ENCODE results near the gene NPLOC4.
A peak's percentile ranks its signal among the peaks of the same experiment; 100 is the strongest.

The NPLOC4 gene

DNA sequence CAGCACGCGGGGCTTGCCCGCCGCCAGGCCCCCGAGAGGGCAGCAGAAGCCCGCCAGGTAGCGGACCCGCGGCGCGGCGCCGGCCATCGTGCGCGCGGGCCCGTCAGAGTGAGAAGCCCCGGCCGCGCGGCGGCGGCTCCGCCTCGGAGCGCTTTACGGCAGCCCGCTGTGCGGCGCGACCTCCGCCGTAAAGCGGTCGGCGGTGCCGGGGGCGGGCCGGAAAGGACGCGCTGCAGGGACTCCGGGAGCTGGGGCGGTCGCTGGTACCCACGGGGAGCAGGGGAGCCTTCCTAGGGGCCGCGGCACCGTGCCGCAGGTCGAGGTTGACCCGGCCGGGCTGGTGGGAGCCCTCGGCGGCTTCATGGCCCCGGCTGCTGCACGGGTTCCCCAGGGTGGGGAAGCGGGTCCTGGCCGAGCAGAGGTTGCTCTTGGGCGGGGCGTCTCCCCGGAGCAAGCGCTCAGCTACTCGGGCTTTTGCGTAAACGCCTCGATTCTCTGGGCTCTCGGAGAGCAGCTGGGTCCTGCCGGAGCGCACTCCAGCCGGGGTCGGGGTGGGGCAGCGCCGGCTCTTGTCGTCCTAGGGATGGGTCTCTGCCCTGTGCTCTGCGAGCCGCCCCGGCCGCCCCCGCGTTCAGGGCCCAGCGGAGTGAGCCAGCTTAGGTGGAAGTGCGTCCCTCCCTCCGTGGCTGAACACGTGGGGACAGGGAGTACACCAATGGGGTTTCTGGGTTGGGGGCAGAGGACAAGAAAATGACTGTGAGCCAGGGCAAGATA is 84.5 kb downstream of the NPLOC4 start, which contains the start of gene FAAP100:
Gene FAAP100 (minus strand): TSS at position 110 of the 774 bp plus-strand sequence. CDS start 23 bp downstream, at position 87.
- Histone ChIP-seq H3K27me3 (ENCODE audit: control insufficient read depth in 1 of 2, insufficient read depth in 2 of 2, low read length in 2 of 2) (no peaks in the 10 kb centered on the region), H3K27ac (ENCODE audit: low read length) (peak within 1 kb of the TSS; percentile 46), H3K4me1 (ENCODE audit: control insufficient read depth, insufficient read depth, low read length) (peaks cover 23% of the 10 kb centered on the region), H3K9ac (ENCODE audit: low read length in 2 of 2) (peak within 1 kb of the TSS; percentile 58 to 78), H3K4me3 (ENCODE audit: low read length in 2 of 2) (peak within 1 kb of the TSS; percentile 84 to 87), H3K36me3 (ENCODE audit: control insufficient read depth in 2 of 2, insufficient read depth in 2 of 2, low read length in 2 of 2) (peaks cover 17 to 19% of the 10 kb centered on the region in 2 donors), H3K9me3 (ENCODE audit: control insufficient read depth in 2 of 2, low read length in 2 of 2) (no peaks in the 10 kb centered on the region)

DNA sequence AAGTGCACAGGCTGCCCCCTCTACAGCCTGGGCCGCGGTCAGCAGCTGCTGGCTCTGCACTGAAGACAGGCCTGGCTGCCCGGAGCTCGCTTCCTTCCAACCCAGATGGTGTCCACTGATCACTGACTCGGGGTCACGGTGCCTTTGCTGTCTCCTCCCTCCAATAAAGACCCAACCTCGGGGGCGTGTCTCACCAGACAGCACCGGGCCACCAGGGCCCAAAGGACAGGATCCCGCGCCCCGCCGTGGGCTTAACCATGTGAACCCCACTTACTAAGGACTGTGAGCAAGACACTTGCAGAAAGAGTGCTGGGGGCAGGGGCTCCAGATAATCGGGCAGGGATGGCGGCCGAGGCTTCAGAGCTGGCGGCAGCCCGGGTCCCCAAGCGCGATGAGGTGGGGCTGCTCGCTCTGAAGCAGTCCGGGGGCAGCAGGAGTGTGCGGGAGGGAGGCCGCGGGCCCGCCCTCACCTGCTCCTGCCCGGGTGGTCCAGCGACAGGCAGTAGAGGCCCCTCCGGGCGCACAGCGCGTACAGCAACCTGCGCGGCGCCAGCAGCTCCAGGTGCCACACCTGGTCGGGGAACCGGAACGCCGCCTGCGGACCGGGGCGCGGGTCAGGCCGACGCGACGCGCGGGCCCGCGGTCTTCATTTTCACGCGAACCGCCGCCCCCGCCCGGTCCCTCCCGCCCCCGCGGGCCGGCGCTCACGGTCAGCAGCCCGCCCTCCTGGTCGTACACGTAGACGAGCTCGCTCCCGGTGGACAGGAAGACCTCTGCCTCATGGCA is 85.3 kb downstream of the NPLOC4 start:
- Histone ChIP-seq H3K4me1 (ENCODE audit: control insufficient read depth, insufficient read depth, low read length) (peaks cover 23% of the 10 kb centered on the region), H3K9ac (ENCODE audit: low read length in 2 of 2) (peak overlapping the region; percentile 58 to 78), H3K9me3 (ENCODE audit: control insufficient read depth in 2 of 2, low read length in 2 of 2) (no peaks in the 10 kb centered on the region), H3K27ac (ENCODE audit: low read length) (peak overlapping the region; percentile 46), H3K36me3 (ENCODE audit: control insufficient read depth in 2 of 2, insufficient read depth in 2 of 2, low read length in 2 of 2) (peaks cover 13 to 20% of the 10 kb centered on the region in 2 donors), H3K27me3 (ENCODE audit: control insufficient read depth in 1 of 2, insufficient read depth in 2 of 2, low read length in 2 of 2) (no peaks in the 10 kb centered on the region), H3K4me3 (ENCODE audit: low read length in 2 of 2) (peak overlapping the region; percentile 84 to 87)

DNA sequence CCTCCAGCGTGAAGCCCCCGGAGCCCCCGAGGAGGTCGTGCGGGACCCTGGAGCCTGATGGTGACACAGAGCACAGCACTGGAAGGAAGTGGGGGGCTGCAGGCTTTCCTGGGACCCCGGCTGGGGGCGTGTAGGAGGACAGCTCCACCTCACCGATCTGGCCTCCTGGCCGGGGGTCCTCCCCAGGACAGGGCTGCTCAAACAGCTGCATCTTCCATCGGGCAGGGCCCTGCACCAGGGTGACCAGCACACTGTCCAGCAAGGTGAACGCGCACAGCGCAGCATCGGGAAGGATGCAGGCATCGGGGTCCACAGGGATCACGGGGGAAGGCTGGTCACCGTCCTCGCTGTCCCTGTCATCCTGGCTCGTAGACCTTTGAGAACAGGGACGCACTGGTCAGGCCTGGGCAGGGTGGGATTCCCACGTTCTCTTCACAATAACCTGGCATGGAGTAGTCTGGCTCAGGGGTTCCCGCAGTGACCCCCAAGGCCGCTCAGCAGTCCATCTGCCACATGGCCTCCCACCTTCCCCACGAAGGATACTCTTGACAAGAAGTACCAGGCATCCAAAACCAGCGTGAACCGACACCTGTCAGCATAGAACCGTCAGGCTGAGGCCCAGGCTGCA is 86.0 kb downstream of the NPLOC4 start:
- Histone ChIP-seq H3K27ac (ENCODE audit: low read length) (no peak overlapping the region), H3K36me3 (ENCODE audit: control insufficient read depth in 2 of 2, insufficient read depth in 2 of 2, low read length in 2 of 2) (peaks cover 12 to 22% of the 10 kb centered on the region in 2 donors), H3K4me1 (ENCODE audit: control insufficient read depth, insufficient read depth, low read length) (peaks cover 23% of the 10 kb centered on the region), H3K4me3 (ENCODE audit: low read length in 2 of 2) (peak overlapping the region; percentile 84 to 87), H3K9ac (ENCODE audit: low read length in 2 of 2) (peak overlapping the region; percentile 58 to 78), H3K9me3 (ENCODE audit: control insufficient read depth in 2 of 2, low read length in 2 of 2) (no peaks in the 10 kb centered on the region), H3K27me3 (ENCODE audit: control insufficient read depth in 1 of 2, insufficient read depth in 2 of 2, low read length in 2 of 2) (no peaks in the 10 kb centered on the region)

DNA sequence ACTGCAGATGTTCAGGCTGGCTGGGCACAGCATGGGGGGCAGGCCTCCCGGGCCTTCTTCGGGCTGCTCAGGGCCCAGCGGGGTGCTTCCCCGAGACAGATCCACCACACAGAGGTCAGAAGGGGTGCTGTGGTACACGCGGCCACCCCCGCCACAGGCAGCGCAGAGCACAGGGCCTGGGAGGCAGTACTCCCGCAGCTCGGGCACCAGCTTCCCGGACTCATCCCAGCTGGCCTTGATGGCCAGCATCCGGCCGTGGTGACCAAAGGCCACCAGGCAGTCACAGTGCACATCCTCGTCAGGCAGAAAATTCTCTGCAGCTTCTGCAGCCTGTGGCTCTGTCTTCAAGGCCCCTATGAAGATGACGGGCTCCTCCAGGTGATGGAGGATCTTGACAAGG is 86.6 kb downstream of the NPLOC4 start:
- H3K4me1 ChIP-seq (ENCODE audit: control insufficient read depth, insufficient read depth, low read length) = peaks cover 23% of the 10 kb centered on the region
- no peak overlapping the region for H3K4me3 ChIP-seq (ENCODE audit: low read length in 2 of 2)
- H3K9me3 ChIP-seq (ENCODE audit: control insufficient read depth in 2 of 2, low read length in 2 of 2) = no peaks in the 10 kb centered on the region
- no peaks in the 10 kb centered on the region for H3K27me3 ChIP-seq (ENCODE audit: control insufficient read depth in 1 of 2, insufficient read depth in 2 of 2, low read length in 2 of 2)
- no peak overlapping the region for H3K27ac ChIP-seq (ENCODE audit: low read length)
- H3K36me3 ChIP-seq (ENCODE audit: control insufficient read depth in 2 of 2, insufficient read depth in 2 of 2, low read length in 2 of 2) = peaks cover 16 to 26% of the 10 kb centered on the region in 2 donors
- H3K9ac ChIP-seq (ENCODE audit: low read length in 2 of 2) = no peak overlapping the region

DNA sequence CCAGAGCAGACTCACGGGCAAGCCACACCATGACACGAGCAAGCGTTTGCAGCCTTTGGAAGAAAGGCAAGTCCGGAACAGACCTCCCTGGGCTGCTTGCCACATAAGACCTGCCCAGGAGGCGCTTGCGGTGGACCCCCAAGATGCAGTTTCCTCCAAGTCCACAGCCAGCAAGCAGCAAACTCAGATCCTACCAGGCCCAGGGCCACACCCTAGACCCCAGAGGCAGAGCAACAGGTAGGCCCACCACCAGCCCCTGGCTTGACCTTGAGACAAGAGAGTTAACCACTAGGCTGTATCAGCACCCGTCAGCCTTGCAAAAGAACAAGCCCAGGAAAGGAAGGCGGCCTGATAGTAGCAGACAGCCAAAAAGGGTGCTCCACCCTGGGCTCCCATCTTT is 87.1 kb downstream of the NPLOC4 start:
- no peaks in the 10 kb centered on the region for H3K27me3 ChIP-seq (ENCODE audit: control insufficient read depth in 1 of 2, insufficient read depth in 2 of 2, low read length in 2 of 2)
- H3K9ac ChIP-seq (ENCODE audit: low read length in 2 of 2) = no peak overlapping the region
- H3K36me3 ChIP-seq (ENCODE audit: control insufficient read depth in 2 of 2, insufficient read depth in 2 of 2, low read length in 2 of 2) = peaks cover 16 to 30% of the 10 kb centered on the region in 2 donors
- no peak overlapping the region for H3K4me3 ChIP-seq (ENCODE audit: low read length in 2 of 2)
- H3K27ac ChIP-seq (ENCODE audit: low read length) = no peak overlapping the region
- H3K4me1 ChIP-seq (ENCODE audit: control insufficient read depth, insufficient read depth, low read length) = peaks cover 23% of the 10 kb centered on the region
- H3K9me3 ChIP-seq (ENCODE audit: control insufficient read depth in 2 of 2, low read length in 2 of 2) = no peaks in the 10 kb centered on the region

DNA sequence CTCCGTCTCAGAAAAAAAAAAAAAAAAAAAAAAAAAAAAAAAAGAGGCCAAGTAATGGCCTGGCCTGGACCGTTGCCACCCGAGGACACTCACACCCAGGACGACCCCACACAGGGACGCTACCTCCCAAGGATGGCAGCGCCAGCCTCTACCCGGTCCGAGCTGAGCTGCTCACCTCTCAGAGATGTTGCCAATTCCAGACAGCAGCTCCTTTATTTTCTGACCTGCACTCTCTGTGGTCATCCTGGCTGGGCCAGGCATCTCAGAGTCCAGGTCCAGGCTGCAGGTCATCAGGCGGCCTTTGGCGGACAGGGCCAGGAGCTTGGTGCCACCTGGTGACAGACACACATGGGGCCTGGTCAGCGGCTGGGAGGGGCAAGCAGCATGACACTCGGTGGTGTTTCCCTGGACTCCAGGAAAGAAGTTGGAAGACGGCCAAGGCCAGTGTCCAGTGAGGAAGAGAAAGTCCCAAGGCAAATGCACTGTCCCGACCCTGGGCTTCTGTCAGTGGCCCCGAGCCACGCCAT is 87.8 kb downstream of the NPLOC4 start:
- Histone ChIP-seq H3K9ac (ENCODE audit: low read length in 2 of 2) (no peak overlapping the region), H3K4me3 (ENCODE audit: low read length in 2 of 2) (no peak overlapping the region), H3K36me3 (ENCODE audit: control insufficient read depth in 2 of 2, insufficient read depth in 2 of 2, low read length in 2 of 2) (peaks cover 16 to 35% of the 10 kb centered on the region in 2 donors), H3K4me1 (ENCODE audit: control insufficient read depth, insufficient read depth, low read length) (peaks cover 23% of the 10 kb centered on the region), H3K27me3 (ENCODE audit: control insufficient read depth in 1 of 2, insufficient read depth in 2 of 2, low read length in 2 of 2) (no peaks in the 10 kb centered on the region), H3K27ac (ENCODE audit: low read length) (no peak overlapping the region), H3K9me3 (ENCODE audit: control insufficient read depth in 2 of 2, low read length in 2 of 2) (no peaks in the 10 kb centered on the region)

DNA sequence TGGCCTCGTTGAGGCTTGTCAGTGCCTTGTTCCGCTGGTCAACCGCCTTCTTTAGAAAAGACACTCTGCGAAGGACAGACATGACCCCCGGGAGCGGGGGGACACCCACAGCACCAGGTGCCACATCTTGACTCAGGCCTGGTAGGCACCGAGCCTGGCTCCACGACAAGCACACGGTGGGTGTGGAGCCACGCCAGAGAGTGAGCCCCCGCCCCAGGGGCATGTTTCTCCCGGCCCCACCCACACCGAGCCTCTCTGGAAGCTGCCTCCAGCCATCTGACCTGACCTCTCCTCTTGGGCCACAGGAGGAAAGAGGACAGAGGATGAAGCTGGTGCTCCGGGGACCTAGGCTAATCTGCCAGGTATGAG is 89.3 kb downstream of the NPLOC4 start:
- Histone ChIP-seq H3K27ac (ENCODE audit: low read length) (no peak overlapping the region), H3K4me3 (ENCODE audit: low read length in 2 of 2) (no peak overlapping the region), H3K9me3 (ENCODE audit: control insufficient read depth in 2 of 2, low read length in 2 of 2) (no peaks in the 10 kb centered on the region), H3K9ac (ENCODE audit: low read length in 2 of 2) (no peak overlapping the region), H3K4me1 (ENCODE audit: control insufficient read depth, insufficient read depth, low read length) (peaks cover 9% of the 10 kb centered on the region), H3K27me3 (ENCODE audit: control insufficient read depth in 1 of 2, insufficient read depth in 2 of 2, low read length in 2 of 2) (no peaks in the 10 kb centered on the region), H3K36me3 (ENCODE audit: control insufficient read depth in 2 of 2, insufficient read depth in 2 of 2, low read length in 2 of 2) (peaks cover 19 to 44% of the 10 kb centered on the region in 2 donors)

DNA sequence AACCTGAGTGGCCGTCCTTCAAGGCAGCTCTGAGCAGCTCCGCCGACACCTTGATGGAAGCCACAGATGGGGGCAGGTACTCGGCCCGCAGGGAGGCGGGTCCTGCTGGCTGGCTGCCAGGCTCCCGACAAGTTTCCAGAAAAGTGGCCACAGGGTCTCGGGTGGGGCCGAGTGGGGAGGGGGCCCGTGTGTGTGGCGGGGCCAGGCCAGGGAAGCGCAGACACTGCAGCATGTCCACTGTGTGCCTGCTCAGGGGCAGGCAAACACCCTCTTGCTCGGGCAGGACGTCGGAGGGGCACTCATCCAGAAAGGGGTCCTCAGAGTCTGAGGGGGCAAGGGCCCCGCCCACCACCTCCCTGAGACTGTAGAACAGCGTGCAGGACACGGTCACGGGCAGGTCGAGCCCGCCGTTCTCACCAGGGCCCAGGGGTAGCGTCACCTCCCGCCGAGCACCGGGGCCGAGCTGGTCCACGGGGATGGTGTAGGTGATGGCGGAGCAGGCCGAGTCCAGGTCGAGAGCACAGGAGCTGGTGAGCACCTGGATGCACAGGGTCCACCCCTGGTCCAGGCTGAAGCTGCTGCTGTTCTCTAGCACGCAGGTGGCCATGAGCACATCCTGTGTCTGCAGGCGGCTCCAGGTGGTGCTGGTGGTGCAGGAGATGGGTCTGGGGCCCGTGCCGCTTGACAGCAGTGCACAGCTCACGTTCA is 89.9 kb downstream of the NPLOC4 start:
- Histone ChIP-seq H3K4me1 (ENCODE audit: control insufficient read depth, insufficient read depth, low read length) (peaks cover 9% of the 10 kb centered on the region), H3K9ac (ENCODE audit: low read length in 2 of 2) (no peak overlapping the region), H3K27ac (ENCODE audit: low read length) (no peak overlapping the region), H3K4me3 (ENCODE audit: low read length in 2 of 2) (no peak overlapping the region), H3K36me3 (ENCODE audit: control insufficient read depth in 2 of 2, insufficient read depth in 2 of 2, low read length in 2 of 2) (peaks cover 19 to 44% of the 10 kb centered on the region in 2 donors), H3K9me3 (ENCODE audit: control insufficient read depth in 2 of 2, low read length in 2 of 2) (no peaks in the 10 kb centered on the region), H3K27me3 (ENCODE audit: control insufficient read depth in 1 of 2, insufficient read depth in 2 of 2, low read length in 2 of 2) (no peaks in the 10 kb centered on the region)

DNA sequence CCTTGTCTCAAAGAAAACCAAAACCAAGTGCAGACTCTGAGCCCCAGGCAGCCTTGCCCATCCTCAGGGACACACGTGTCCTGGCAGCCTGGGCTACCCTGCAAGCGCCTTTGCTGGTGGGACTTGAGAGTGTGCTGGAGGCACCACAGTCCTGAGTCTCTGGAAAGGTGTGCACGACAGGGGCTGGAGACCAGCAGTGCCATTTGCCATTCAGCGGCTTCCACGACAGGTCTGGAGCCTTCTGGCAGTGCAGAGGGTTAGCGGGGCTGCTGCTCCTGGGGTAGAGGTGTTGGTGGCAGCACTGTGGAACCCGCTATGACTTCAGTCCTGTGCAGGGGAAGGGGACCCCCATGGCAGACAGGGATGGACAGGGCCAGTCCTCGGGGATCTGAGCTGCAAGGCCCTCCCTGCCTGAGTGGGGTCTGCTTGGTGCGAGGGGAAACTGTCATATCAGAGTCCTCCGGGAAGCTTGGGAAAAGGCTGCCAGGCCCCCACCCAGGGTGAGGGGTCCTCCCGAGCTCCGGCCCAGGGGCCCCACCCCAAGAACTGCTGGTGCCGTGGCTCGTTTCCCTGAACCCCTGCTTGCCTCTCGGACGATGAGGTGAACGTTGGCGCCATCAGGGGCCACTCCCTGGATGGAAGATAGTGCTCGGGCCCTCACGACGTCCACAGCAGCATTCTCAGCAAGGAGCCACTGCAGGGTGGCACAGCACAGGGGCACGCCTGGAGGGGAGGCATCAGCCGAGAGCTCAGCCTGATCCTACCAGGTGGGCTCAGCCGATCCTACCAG is 91.6 kb downstream of the NPLOC4 start:
- Histone ChIP-seq H3K9me3 (ENCODE audit: control insufficient read depth in 2 of 2, low read length in 2 of 2) (no peaks in the 10 kb centered on the region), H3K36me3 (ENCODE audit: control insufficient read depth in 2 of 2, insufficient read depth in 2 of 2, low read length in 2 of 2) (peaks cover 19 to 50% of the 10 kb centered on the region in 2 donors), H3K4me1 (ENCODE audit: control insufficient read depth, insufficient read depth, low read length) (no peaks in the 10 kb centered on the region), H3K4me3 (ENCODE audit: low read length in 2 of 2) (no peak overlapping the region), H3K9ac (ENCODE audit: low read length in 2 of 2) (no peak overlapping the region), H3K27ac (ENCODE audit: low read length) (no peak overlapping the region), H3K27me3 (ENCODE audit: control insufficient read depth in 1 of 2, insufficient read depth in 2 of 2, low read length in 2 of 2) (no peaks in the 10 kb centered on the region)

Measured in stomach smooth muscle (tissue), 2 donors.